ENCODE measurements around the gene B4GALT4. TPM values are rescaled to one million over a fixed set of nuclear protein-coding genes. Genes with fewer than 3 reads are reported as not detected.

B4GALT4 gene
- polyA plus RNA-seq, 2 of the 4 experiments (the other 2 are of a cell fraction), result 101 to 193 TPM

DNA sequence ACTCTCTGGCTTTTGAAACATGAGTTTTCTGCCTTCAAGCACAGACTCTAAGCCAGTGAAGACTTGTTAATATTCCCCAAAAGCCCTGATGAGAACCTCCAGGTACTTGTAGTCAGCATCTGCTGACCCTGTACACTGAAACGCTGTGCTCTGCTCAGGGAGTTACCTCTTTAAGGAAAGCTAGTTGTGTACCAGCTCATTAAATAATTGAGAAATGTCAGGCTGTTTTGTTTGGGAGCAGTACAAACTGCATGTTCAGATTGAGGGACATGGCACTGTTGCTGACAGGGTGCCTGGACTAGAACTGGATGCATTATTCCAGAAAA lies 45.6 kb downstream of the B4GALT4 start:
- FAIRE-seq, result no peak
- POLR2A ChIA-PET, result no interaction called here

More for the DNA sequence above, 45.6 kb downstream of the B4GALT4 start:
- ATAC-seq (peak; percentile 58 to 64; a peak in 5 of 6 replicates), DNase-seq (ENCODE audit: low read depth in 1 of 2, low spot score in 1 of 2) (no peak)
- Histone ChIP-seq H3K4me3 (no peak overlapping the region), H3K9me3 (no peaks in the 10 kb centered on the region), H3K4me2 (peak overlapping the region; percentile 71), H3K4me1 (peaks cover 38% of the 10 kb centered on the region), H3K27ac (peak overlapping the region; percentile 68 to 82)
- TF ChIP-seq, protein P1, sequence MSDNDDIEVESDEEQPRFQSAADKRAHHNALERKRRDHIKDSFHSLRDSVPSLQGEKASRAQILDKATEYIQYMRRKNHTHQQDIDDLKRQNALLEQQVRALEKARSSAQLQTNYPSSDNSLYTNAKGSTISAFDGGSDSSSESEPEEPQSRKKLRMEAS (IDR thresholded peaks at IDR 0.05), result no peak
- TF ChIP-seq POLR2A (IDR thresholded peaks at IDR 0.05; ENCODE audit: low read length) (no peak), CEBPB (IDR thresholded peaks at IDR 0.05) (no peak), GATA3 (IDR thresholded peaks at IDR 0.05; ENCODE audit: borderline replicate concordance) (no peak), POLR2AphosphoS2 (conservative IDR thresholded peaks at IDR 0.05; ENCODE audit: low read length) (no peak), RFX5 (IDR thresholded peaks at IDR 0.05) (no peak), HEYL (CRISPR knock-in tag; IDR thresholded peaks at IDR 0.05) (no peak), RAD21 (conservative IDR thresholded peaks at IDR 0.05 in 1 of 2, IDR thresholded peaks at IDR 0.05 in 1 of 2) (no peak), HOXB13 (CRISPR knock-in tag; IDR thresholded peaks at IDR 0.05; ENCODE audit: low read depth) (no peak), MAFK (IDR thresholded peaks at IDR 0.05; ENCODE audit: partially characterized antibody) (no peak), TP53 (CRISPR knock-in tag; IDR thresholded peaks at IDR 0.05) (no peak), KDM1A (IDR thresholded peaks at IDR 0.05; ENCODE audit: low read depth) (no peak)
- TF ChIP-seq, protein P2, sequence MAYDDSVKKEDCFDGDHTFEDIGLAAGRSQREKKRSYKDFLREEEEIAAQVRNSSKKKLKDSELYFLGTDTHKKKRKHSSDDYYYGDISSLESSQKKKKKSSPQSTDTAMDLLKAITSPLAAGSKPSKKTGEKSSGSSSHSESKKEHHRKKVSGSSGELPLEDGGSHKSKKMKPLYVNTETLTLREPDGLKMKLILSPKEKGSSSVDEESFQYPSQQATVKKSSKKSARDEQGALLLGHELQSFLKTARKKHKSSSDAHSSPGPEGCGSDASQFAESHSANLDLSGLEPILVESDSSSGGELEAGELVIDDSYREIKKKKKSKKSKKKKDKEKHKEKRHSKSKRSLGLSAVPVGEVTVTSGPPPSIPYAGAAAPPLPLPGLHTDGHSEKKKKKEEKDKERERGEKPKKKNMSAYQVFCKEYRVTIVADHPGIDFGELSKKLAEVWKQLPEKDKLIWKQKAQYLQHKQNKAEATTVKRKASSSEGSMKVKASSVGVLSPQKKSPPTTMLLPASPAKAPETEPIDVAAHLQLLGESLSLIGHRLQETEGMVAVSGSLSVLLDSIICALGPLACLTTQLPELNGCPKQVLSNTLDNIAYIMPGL (CRISPR knock-in tag; IDR thresholded peaks at IDR 0.05; ENCODE audit: borderline replicate concordance), result no peak
- TF ChIP-seq, protein P3, sequence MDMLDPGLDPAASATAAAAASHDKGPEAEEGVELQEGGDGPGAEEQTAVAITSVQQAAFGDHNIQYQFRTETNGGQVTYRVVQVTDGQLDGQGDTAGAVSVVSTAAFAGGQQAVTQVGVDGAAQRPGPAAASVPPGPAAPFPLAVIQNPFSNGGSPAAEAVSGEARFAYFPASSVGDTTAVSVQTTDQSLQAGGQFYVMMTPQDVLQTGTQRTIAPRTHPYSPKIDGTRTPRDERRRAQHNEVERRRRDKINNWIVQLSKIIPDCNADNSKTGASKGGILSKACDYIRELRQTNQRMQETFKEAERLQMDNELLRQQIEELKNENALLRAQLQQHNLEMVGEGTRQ (IDR thresholded peaks at IDR 0.05), result no peak
- TF ChIP-seq, protein P4, sequence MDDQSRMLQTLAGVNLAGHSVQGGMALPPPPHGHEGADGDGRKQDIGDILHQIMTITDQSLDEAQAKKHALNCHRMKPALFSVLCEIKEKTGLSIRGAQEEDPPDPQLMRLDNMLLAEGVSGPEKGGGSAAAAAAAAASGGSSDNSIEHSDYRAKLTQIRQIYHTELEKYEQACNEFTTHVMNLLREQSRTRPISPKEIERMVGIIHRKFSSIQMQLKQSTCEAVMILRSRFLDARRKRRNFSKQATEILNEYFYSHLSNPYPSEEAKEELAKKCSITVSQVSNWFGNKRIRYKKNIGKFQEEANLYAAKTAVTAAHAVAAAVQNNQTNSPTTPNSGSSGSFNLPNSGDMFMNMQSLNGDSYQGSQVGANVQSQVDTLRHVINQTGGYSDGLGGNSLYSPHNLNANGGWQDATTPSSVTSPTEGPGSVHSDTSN (IDR thresholded peaks at IDR 0.05), result no peak
- TF ChIP-seq, protein P5, sequence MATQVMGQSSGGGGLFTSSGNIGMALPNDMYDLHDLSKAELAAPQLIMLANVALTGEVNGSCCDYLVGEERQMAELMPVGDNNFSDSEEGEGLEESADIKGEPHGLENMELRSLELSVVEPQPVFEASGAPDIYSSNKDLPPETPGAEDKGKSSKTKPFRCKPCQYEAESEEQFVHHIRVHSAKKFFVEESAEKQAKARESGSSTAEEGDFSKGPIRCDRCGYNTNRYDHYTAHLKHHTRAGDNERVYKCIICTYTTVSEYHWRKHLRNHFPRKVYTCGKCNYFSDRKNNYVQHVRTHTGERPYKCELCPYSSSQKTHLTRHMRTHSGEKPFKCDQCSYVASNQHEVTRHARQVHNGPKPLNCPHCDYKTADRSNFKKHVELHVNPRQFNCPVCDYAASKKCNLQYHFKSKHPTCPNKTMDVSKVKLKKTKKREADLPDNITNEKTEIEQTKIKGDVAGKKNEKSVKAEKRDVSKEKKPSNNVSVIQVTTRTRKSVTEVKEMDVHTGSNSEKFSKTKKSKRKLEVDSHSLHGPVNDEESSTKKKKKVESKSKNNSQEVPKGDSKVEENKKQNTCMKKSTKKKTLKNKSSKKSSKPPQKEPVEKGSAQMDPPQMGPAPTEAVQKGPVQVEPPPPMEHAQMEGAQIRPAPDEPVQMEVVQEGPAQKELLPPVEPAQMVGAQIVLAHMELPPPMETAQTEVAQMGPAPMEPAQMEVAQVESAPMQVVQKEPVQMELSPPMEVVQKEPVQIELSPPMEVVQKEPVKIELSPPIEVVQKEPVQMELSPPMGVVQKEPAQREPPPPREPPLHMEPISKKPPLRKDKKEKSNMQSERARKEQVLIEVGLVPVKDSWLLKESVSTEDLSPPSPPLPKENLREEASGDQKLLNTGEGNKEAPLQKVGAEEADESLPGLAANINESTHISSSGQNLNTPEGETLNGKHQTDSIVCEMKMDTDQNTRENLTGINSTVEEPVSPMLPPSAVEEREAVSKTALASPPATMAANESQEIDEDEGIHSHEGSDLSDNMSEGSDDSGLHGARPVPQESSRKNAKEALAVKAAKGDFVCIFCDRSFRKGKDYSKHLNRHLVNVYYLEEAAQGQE (IDR thresholded peaks at IDR 0.05), result no peak
- TF ChIP-seq, protein P6, sequence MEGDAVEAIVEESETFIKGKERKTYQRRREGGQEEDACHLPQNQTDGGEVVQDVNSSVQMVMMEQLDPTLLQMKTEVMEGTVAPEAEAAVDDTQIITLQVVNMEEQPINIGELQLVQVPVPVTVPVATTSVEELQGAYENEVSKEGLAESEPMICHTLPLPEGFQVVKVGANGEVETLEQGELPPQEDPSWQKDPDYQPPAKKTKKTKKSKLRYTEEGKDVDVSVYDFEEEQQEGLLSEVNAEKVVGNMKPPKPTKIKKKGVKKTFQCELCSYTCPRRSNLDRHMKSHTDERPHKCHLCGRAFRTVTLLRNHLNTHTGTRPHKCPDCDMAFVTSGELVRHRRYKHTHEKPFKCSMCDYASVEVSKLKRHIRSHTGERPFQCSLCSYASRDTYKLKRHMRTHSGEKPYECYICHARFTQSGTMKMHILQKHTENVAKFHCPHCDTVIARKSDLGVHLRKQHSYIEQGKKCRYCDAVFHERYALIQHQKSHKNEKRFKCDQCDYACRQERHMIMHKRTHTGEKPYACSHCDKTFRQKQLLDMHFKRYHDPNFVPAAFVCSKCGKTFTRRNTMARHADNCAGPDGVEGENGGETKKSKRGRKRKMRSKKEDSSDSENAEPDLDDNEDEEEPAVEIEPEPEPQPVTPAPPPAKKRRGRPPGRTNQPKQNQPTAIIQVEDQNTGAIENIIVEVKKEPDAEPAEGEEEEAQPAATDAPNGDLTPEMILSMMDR (IDR thresholded peaks at IDR 0.05), result no peak
- CTCF ChIA-PET, result interaction anchor here (0.6 to 1.1 kb wide), 2 partner anchors 12 to 46 kb away, joined by 3 to 5 read pairs; no protein-coding TSS in a partner anchor
- 10% methylated on average over 1 of the region's 1 CpG for WGBS (ENCODE audit: missing lambda C conversion rate)

Measured in A549 (cell line).